Measurements from ENCODE around the gene PPARD. TPM values are rescaled to one million over a fixed set of nuclear protein-coding genes. Genes with fewer than 3 reads are reported as not detected.
"Not testable (repeated sequence)": the region's sequence is repeated elsewhere in the genome, so short reads cannot be mapped to it uniquely, and the experiment has no call there.

The PPARD gene
- total RNA-seq, 1 experiment from 2014 or later: 2.9 TPM

- in situ Hi-C loops (cut with HindIII; ENCODE audit: low pct_unique_long_range_greater_than_20kb, low sequenced_read_pairs): not testable (repeated sequence)
Observed at GRCh38 chr6:35332074-35332887, 10.1 kb upstream of the PPARD start.

DNA sequence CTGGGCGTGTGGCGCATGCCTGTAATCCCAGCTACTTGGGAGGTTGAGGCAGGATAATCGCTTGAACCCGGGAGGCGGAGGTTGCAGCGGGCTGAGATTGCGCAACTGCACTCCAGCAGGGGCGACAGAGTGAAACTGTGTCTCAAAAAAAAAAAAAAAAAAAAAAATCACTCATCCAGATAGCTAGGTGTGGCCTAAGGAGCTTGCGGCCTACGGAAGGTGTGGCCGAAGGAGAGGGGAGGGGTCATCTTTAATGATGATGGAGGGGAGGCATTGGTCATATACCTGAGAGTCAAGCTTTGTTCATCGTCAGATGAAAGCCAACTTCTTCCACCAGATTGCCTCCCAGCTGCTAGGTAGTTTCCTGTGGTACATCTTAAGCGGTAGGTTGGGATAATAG, 801 bp upstream of the PPARD start:
- DNase-seq (ENCODE audit: low read depth, low spot score): no peak
- in situ Hi-C loops (cut with HindIII; ENCODE audit: low pct_unique_long_range_greater_than_20kb, low sequenced_read_pairs): no loop called here

More at GRCh38 chr6:35332074-35332887, 10.1 kb upstream of the PPARD start:
- peak; percentile 66 for DNase-seq (ENCODE audit: low read depth, low spot score)

DNA sequence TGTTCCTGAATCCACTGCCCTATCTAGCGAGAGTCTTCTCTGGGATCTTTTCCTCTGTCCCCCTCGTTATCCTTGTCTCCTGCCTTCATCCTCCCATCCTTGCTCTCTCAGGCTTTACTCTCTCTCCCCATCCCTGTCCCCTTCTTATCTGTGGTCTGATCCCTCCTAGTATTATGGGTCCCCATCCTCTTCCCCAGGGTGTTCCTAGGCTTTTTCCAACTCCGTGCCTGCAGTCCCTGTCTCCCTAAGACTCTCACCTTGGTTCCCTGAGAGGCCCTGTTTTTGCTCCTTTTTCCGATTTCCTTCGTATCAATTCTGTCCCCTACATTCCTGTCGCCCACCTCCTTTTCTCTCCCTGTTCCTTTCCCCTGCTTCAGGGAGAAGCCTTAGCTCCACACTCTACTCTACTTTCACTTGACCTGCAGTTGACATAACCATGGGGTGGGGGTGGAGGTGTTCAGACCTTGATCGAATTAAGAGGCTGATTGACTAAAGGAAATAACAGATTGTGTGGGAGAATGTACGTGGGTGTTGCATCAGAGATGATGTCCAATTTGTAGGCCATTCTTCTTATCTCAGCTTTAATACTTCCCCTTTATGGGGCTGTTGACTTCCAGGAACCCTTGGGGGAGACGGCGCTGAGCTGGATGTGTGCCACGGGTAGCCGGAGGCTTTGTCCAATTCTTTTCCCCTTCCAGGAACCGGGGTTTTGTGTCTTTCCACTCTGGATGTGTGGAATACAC, 905 bp downstream of the PPARD start:
- in situ Hi-C loops (cut with HindIII; ENCODE audit: low pct_unique_long_range_greater_than_20kb, low sequenced_read_pairs): no loop called here

DNA sequence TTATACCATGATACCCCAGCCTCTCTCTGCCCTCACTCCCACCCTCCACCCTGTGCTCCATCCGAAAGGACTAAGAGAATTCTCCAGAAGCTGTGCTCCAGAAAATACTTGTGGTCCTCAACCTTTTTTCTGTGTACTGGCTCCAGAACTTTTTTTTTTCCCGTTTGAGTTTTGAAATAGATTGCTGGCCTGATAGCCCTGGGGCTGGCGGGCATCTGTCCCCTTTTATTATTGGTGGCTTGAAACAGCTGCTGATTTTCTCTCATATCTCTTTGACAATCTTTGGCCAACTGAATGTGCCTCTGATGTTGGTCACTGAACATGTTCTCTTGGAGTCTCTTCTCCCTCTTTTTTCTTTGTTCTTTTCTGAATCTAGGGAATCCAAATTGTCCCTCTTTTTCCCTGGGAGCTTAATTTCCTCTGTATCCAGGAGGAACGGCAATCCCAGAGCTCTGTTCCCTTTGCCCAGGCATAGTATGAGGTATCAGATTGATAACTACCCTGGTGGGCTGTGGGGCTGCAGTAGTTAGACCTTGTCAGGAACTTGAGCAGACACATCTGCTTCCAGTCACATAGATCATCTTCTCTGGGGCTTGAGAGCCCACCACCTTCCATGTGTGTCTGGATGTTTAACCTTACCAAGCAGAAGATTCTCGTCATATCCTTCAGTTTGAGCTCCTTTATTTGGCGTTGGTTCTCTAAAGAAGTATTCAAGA, 1.6 kb downstream of the PPARD start:
- DNase-seq (ENCODE audit: low read depth, low spot score): no peak
- in situ Hi-C loops (cut with HindIII; ENCODE audit: low pct_unique_long_range_greater_than_20kb, low sequenced_read_pairs): no loop called here

More for the DNA sequence above, 905 bp downstream of the PPARD start:
- no peak for DNase-seq (ENCODE audit: low read depth, low spot score)

GRCh38 chr6:35351422-35351821, 9.1 kb downstream of the PPARD start:
- no peak for DNase-seq (ENCODE audit: low read depth, low spot score)
- in situ Hi-C loops (cut with HindIII; ENCODE audit: low pct_unique_long_range_greater_than_20kb, low sequenced_read_pairs): no loop called here

DNA sequence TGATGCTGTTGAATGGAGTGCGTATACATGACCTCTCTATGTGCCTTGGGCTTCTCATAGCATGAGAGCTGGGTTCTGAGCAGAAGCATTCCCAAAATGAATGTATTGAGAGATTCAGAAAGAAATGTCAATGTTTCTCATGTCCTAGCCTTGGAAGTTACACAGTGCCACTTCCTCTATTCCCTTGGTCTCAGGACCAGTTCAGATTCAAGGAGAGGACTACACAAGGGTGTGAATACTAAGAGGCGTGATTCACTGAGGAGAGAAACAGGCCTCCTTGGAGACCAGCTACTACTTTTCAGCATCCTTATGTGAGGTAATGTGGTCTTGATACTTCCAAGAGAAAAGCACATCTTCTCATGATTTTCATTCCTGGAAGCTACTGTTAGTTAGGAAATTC, 10.4 kb downstream of the PPARD start:
- in situ Hi-C loops (cut with HindIII; ENCODE audit: low pct_unique_long_range_greater_than_20kb, low sequenced_read_pairs): no loop called here
- DNase-seq (ENCODE audit: low read depth, low spot score): no peak

DNA sequence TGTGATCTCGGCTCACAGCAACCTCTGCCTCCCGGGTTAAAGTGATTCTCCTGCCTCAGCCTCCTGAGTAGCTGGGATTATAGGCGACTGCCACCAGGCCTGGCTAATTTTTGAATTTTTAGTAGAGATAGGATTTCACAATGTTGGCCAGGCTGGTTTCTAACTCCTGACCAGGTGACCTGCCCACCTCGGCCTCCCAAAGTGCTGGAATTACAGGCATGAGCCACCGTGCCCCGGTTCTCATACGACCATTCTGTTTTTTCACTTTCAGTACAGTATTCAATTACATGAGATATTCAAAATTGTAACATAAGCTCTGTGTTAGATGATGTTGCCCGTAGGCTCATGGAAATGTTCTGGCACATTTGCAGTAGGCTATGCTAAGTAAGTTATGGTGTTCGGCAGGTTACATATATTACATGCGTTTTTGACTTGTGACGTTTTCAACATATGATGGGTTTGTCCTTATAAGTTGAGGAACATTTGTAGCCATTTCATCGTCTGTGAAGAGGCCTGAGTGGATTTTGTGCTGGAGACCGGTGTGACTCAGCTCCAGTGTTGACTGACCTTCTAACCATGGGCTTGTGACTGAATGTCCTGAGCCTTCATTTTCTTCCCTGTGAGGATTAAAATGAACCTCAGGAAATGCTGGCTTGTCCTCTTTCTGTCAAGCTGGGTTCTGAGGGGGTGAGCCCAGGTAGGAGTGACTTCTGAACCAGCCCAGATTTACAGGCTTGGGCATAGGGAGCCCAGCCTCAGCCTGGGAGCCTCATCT, 12.2 kb downstream of the PPARD start:
- in situ Hi-C loops (cut with HindIII; ENCODE audit: low pct_unique_long_range_greater_than_20kb, low sequenced_read_pairs): no loop called here
- DNase-seq (ENCODE audit: low read depth, low spot score): no peak

- in situ Hi-C loops (cut with HindIII; ENCODE audit: low pct_unique_long_range_greater_than_20kb, low sequenced_read_pairs): no loop called here
- no peak for DNase-seq (ENCODE audit: low read depth, low spot score)
Observed at GRCh38 chr6:35356391-35356790, 14.0 kb downstream of the PPARD start.

- no peak for DNase-seq (ENCODE audit: low read depth, low spot score)
- in situ Hi-C loops (cut with HindIII; ENCODE audit: low pct_unique_long_range_greater_than_20kb, low sequenced_read_pairs): no loop called here
Observed at GRCh38 chr6:35357677-35358076, 15.3 kb downstream of the PPARD start.

DNA sequence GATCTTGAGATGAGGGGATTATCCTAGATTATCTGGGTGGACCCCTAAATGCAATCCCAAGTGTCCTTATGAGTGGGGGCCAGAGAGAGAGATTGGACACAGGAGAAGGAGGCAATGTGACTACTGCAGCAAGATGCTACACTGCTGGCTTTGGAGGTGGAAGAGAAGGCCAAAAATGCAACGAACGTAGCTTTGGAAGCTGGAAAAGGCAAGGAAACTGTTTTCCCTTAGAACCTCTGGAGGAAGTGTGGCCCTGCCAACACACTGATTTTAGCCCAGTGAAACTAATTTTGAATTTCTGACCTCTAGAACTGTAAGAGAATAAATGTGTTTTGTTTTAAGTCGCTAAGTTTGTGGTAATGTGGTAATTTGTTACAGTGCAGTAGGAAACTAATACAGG, 15.7 kb downstream of the PPARD start:
- DNase-seq (ENCODE audit: low read depth, low spot score): no peak
- in situ Hi-C loops (cut with HindIII; ENCODE audit: low pct_unique_long_range_greater_than_20kb, low sequenced_read_pairs): no loop called here

- in situ Hi-C loops (cut with HindIII; ENCODE audit: low pct_unique_long_range_greater_than_20kb, low sequenced_read_pairs): no loop called here
Observed at GRCh38 chr6:35359346-35359743, 17.0 kb downstream of the PPARD start.

GRCh38 chr6:35359744-35360348, 17.5 kb downstream of the PPARD start:
- no peak for DNase-seq (ENCODE audit: low read depth, low spot score)
- in situ Hi-C loops (cut with HindIII; ENCODE audit: low pct_unique_long_range_greater_than_20kb, low sequenced_read_pairs): no loop called here

More at GRCh38 chr6:35359346-35359743, 17.0 kb downstream of the PPARD start:
- DNase-seq (ENCODE audit: low read depth, low spot score): no peak

GRCh38 chr6:35360349-35361138, 18.2 kb downstream of the PPARD start:
- no peak for DNase-seq (ENCODE audit: low read depth, low spot score)
- in situ Hi-C loops (cut with HindIII; ENCODE audit: low pct_unique_long_range_greater_than_20kb, low sequenced_read_pairs): no loop called here

GRCh38 chr6:35362200-35362599, 19.8 kb downstream of the PPARD start:
- in situ Hi-C loops (cut with HindIII; ENCODE audit: low pct_unique_long_range_greater_than_20kb, low sequenced_read_pairs): no loop called here
- no peak for DNase-seq (ENCODE audit: low read depth, low spot score)

- no peak for DNase-seq (ENCODE audit: low read depth, low spot score)
- in situ Hi-C loops (cut with HindIII; ENCODE audit: low pct_unique_long_range_greater_than_20kb, low sequenced_read_pairs): no loop called here
Observed at GRCh38 chr6:35363293-35363750, 21.0 kb downstream of the PPARD start.

- in situ Hi-C loops (cut with HindIII; ENCODE audit: low pct_unique_long_range_greater_than_20kb, low sequenced_read_pairs): no loop called here
Observed at GRCh38 chr6:35365594-35366203, 23.3 kb downstream of the PPARD start.

More at GRCh38 chr6:35365594-35366203, 23.3 kb downstream of the PPARD start:
- DNase-seq (ENCODE audit: low read depth, low spot score): no peak

All from SK-MEL-5 (cell line).